GM18868 (cell line): ENCODE results near the gene MED4.
"Not testable (repeated sequence)": the region's sequence is repeated elsewhere in the genome, so short reads cannot be mapped to it uniquely, and the experiment has no call there.

Source experiments
- ATAC-seq: cut with Tn5 transposase; IDR thresholded peaks from one replicate; pipeline ENCODE4 v1.9.1; 2021; ENCODE audit warnings: mild to moderate bottlenecking, moderate library complexity; ENCODE audit not compliant: unreplicated experiment

MED4 gene

DNA sequence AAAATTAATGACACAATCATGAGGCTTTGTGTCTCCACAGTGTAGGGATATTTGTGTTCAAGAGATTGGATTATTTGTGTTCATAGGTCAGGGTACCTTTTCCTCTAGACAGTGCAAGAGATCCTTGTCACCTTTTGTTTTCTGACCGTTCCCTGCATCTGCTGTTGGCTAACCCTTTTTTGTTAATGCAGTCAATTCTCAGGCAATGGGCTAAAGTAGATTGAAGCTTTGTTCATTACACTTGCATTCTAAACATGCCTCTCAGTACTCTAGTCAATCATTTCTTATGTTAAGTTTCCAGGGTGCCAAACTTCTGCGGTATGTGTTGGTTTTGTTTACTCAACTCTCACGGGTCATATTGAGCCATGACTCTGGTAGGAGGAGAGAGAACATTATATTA lies 1.8 kb upstream of the MED4 start:
- ATAC-seq = no peak

DNA sequence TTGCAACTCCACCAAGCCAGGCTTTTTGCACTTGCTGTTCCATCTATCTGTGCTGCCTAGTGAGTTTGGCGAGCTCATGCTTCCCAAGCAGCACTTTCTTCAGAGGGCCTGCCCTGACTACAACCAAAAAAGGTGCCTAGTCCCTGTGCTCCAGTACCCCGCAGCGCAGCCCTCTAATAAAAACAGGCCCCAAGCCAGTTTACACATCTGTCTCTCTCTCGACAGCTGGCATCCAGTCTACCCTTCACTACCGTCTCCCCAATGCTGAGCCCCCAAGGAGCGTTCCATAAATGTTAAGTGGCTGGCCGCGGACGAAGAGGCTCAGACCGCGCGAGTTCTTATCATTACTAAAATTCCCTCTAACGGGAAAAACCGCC lies 512 bp downstream of the MED4 start:
- ATAC-seq = peak; percentile 2

DNA sequence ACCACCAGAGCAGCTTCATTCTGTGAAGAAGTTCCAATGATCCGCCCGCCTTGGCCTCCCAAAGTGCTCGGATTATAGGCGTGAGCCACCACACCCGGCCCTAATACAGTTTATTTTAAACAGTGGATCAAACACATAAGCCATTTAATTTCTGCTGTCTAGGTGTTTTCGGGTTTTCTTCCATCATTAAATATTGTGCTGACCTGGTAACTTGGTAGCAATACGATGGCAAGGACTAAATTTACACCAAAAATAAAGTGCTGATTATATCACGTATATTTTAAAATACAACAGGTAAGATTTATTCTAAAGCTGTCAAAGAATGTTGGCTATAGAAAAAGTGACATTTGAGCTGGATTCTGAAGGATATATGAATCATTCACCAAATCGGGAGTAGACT lies 1.3 kb downstream of the MED4 start:
- ATAC-seq = no peak

DNA sequence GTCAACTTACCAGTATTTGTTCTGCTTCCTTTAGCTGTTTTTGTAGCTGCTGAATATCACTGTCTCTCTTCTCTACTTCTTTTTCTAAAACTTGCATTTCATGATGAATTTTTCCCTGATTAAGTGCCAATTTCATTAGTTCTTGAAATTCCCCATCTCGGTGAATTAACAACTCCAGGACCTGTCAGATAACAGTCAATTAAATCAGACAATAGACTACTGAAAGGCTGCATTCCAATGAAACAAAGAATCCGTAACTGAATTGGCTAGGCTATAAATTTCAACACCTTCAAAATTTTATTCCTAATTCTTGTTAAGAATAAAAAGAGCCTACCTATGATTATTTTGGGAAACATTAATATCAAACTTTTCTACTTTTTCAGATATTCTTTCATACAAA lies 8.6 kb downstream of the MED4 start:
- ATAC-seq = no peak

DNA sequence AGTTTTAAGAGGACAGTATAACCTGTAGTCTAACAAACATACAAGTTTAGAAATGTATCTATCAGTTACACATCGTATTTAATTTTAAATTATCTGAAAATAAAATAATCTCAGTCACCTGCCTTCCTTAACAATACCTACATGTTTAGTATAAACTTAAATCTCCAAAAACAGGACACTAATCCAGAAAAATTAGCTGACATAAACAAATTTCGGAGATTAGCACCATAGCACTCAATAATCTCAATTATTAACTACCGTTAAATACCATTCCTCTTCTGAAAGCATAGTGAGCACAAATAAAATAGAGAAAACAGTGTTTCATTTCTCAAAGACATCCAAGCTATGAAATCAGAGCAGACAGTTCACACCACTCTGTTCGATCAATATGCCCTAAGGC lies 13.2 kb downstream of the MED4 start:
- no peak for ATAC-seq

DNA sequence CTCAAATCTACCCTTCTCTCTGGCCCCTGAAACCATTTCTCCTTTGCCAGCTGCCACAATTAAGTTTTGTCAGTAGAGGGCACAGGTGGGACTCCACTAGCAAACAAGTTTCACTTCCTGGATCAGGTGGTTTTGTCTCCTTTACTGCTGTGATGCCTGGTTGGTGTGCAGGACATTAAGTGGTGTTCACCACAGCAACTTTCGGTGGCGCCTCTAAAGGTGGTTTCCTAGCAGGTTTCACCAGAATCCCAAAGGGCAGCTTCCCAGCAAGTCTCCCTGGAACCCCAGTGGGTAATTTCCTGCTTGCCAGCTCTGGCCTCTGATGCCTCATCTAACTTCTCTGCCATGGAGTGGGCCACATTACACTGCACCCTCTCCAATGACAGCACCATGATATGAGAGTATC lies 16.6 kb downstream of the MED4 start:
- ATAC-seq = peak; percentile 100

DNA sequence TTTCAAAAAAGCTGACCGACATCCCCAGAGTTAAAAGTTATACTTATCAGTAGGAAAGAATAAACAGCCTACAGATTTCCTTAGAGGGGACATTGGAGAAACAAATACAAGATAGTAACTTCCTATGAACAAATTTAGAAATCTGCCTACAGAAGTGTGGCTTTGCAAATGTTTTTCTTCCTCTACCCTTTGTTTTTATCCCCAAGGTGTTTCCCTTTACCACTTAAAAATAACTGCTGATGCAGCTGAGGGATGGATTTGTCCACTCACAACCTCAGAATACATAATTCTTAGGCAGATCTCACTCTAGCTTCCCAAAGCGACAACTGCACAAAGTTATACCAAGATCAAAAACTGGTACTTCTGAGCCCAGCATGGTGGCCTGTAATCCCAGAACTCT lies 20.9 kb downstream of the MED4 start:
- no peak for ATAC-seq

DNA sequence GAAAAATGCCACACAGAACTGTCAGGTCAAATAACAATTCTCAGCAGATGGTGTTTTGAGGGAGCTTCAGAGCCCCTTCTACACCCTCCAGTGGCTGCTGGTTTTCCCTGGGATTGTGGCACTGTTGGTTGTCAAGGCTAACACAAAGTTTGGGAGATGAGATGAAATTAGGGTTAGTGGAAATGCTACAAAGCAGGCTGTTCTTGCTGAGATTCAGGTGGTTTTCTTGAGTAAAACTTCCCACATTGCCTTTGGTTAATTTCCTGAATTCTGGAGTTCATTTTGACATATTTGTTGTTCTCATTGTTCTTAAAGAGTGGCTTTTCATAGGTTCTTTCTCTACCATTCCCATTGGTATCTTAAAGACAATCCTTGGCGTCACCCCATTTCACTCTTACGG lies 22.1 kb downstream of the MED4 start:
- ATAC-seq = no peak

DNA sequence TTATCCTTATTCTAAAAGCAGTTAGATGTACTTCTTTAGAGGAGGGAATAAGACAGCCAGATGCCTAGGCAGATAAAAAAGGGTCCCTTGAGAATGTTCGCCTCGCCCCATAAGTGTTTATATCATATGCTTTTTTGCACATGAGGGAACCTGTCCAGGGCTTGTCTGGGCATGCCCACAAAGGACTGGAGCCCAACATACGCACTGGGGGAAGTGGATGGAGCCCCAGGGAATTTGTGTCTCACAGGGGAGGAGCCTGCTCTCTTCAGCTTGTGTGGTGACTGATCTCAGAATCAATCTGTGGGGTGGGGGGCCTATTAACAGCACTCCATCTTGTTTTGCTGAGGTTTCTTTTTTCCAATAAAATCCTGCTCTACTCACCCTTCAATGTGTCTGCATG lies 22.6 kb downstream of the MED4 start:
- no peak for ATAC-seq

DNA sequence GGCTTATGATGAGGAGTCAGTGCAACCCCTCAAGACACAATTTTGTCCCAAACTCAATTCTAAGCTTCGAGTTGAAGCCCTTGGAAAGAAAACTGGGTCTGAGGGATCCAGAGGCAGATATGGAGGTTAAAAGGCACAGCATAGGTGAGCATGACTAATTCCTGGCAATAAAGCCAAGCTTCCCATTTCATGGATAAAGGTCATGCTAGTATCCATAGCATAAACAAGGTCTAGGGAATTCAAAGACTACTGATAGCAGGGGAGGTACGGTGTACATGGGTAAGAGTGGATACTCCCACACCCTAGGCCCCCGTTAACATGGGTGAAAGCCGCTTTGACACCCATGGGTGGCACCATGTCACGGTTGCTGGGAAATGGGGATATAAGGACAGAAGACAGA lies 24.0 kb downstream of the MED4 start:
- ATAC-seq = no peak

DNA sequence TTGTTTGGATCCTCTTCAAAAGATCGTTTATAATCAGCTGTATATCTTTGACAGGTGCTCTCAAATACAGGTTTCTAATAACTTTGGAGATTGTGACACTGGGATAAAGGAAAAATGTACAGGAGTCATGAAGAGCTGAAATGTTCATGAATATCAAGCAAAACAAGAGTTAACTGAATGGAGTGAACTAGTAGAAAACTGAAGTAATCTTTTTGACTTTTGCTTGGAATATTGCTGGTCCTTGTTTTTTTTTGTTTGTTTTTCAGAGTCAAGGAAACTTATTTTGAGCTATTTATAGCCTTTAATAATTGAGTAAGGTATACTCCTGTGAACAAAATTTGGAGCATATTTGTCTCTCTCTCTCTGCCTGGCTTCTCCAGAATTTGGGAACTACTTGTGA lies 25.3 kb downstream of the MED4 start:
- ATAC-seq = no peak

DNA sequence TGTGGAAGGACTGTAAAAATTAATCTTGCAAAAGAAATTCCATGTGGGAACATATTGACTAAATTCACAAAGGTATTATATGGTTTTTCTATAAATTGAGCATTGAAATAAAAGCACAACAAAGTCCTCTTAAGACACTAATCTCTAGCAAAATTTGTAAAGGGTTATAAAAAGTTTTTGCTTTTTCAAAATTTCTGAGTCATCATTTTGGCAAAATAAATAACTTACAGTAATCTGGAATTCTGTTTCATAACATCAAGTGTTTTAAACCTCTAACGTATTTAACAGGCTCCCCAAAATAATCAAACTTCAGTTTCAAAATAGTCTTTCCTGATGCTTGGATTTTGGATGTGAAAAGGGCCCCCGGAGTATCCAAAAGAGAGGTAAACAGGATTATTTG lies 26.0 kb downstream of the MED4 start:
- no peak for ATAC-seq

DNA sequence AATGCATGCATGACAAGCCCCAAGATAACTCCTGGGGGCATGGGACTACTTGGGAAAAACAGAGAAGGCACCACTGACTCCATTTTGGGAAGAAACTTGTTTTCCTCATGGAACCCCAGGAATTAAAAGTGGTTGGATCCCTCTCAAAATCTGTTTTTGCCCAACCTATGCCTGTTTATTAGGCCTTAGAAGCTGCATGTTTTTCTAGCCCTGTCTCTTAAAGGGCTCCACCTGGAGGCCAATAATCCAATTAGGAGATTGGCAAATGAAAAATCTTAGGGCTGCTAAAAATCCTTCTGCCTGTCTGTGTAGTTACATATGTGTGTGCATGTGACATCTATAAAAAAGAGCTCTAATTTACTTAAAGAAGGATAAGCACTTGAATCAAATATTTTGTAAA lies 26.9 kb downstream of the MED4 start:
- ATAC-seq = no peak

DNA sequence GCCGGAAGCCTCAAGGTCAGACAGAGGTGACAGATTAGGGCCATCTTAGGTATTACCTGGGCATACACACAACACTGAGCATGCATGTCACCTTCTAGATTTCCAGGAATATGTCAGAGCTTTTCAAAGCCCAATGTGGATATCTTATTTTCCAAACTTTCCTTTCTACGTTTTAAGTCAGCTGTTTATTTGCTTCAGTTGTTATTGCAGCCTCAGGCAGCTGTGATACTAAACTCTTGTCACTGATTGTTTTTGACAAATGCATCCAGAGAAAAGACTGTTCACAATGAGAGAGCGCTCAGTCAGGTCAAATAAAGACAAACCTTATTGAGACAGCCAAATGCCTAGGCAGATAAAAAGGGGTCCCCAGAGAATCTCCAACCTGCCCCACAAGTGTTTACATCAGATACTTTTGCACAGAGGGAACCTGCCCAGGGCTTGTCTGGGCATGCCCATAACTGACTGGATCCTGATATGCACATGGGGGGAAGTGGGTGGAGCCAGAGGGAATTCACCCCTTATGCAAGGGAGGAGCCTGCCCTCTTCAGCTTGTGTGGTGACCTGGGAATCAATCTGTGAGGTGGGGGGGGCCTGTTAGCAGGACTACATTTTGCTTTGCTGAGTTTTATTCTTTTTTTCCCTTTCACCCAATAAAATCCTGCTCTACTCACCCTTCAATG lies 28.5 kb downstream of the MED4 start:
- ATAC-seq = peak; percentile 82

DNA sequence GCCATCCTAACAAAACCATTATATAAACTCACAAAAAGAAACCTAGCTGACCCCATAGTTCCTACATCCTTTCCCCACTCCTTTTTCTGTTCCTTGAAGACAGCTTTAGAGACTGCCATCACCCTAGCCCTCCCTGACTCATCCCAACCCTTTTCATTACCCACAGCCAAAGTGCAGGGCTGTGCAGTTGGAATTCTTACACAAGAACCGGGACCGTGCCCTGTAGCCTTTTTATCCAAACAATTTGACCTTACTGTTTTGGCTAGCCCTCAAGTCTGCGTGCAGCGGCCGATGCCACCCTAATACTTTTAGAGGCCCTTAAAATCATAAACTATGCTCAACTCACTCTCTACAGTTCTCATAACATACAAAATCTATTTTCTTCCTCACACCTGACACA lies 35.0 kb downstream of the MED4 start:
- ATAC-seq = not testable (repeated sequence)

DNA sequence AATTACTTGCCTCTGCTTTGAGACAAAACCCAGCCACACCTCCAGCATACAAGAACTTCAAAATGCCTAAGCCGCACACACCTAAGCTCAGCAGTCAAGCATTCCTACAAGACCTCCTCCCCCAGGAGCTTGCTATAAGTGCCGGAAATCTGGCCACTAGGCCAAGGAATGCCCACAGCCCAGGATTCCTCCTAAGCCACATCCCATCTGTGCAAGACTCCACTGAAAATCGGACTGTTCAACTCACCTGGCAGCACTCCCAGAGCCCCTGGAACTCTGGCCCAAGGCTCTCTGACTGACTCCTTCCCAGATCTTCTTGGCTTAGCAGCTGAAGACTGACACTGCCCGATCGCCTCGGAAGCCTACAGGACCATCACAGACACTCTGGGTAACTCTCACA lies 36.4 kb downstream of the MED4 start:
- not testable (repeated sequence) for ATAC-seq

DNA sequence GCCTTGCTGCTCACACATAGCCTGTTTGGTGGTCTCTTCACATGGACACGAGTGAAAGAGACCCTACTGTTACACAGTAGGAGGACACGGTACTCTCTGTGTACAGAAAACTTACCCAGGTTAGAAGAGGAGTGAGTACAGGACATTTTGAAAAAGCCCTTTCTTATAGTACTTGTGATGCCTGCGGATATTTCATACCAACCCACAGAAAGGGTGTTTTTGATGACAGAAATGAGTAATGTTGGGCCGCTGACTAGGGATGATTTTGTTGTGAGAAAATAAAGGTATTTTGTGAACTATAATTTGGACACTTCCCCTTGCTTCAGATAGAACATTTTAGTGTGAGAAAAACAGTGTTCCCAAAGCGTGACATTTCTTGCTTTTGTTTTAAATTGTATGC lies 39.2 kb downstream of the MED4 start:
- ATAC-seq = no peak

DNA sequence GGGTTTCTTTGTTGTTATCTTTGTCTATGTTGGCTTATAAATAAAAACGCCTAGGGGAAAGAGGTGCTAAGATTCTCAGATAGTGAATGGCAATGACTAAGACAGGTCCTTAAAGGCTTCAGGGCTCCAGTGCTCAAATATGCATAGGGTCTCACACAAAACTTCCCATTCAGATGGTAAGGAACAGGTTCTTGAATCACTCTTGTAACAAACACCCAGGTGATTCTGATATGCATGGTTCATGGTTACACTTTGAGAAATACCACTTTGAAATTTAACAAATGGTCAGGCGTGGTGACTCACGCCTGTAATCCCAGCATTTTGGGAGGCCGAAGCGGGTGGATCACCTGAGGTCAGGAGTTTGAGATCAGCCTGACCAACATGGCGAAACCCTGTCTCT lies 40.3 kb downstream of the MED4 start:
- ATAC-seq = no peak

DNA sequence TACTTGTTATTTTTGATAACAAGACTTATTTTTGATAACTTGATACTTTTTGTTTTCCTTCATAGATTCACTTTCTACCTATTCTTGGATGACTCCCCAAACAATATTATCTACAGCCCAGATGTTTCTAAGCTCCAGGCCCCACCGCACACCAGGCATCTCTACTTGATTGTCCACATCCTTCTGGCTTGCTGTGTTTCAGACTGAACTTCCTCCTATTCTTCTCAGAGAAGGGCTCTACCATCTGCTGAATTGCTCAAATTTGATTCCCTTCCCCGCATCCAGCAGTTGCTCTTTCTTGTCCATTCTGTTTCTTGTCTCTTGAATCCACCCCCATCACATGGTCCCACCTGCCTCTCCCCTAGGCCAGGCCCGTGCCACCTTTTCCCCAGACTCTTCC lies 44.4 kb downstream of the MED4 start:
- no peak for ATAC-seq

DNA sequence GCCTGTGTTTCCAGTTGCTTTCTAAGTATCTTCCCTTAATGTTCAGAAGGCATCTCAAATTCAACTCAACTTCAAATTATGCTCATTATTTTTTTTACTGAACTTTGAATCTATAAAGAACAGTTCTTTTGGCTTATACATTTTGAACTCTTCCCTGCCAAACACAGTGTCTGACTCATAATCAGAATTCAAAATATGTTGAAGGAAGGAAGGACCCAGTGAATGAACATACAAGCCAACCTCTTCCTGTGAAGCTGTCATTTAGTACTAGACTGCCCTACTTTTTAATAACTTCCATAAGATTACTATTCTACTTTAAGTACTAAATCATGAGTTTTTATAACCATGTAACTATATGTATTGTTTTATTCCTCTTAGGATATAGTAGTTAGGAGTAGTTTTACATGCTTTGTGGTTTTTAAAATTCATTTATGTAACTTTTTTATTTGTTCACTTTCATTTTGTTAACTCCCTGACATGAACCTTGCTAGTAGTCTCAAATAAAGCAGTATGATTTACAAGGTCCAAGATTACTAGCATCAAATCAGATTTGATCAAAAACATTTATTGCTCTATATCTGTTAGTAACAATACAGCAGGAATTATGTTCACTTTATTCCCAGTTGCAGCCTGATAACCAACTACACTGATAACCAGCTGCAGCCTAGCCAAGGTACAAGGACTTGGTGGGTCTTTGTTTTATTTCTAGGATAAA lies 51.0 kb downstream of the MED4 start:
- peak; percentile 60 for ATAC-seq

DNA sequence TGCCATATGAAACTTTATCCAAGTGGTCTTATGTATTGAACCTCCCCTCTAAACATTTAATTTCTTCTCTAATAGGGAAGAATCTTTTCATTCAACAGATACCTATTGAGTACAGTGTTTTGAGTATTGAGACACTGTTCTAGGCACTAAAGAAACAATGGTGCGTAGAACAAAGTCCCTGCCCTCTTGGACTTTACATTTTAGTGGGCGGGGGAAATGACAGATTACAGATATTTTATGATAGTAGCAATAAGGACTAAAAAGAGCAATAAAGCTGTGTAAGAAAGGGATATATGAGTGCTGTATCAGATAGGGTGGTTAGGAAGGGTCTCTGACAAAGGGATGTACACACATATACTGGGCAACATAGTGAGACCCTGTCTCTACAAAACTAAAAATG lies 52.0 kb downstream of the MED4 start:
- ATAC-seq = no peak

DNA sequence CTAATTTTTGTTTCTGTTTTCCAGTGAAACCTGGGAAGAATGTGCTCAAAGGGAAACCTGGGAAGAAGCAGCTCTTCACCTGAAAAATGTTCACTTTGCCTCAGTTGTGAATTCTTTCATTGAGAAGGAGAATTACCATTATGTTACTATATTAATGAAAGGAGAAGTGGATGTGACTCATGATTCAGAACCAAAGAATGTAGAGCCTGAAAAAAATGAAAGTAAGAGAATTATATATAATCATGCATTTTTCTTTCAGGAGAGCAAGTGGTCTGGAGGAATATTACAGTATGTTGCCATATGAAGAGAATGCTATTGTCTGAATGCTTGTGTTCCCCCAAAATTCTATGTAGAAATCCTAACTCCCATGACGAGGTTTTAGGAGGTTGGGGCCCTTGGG lies 54.0 kb downstream of the MED4 start:
- no peak for ATAC-seq

DNA sequence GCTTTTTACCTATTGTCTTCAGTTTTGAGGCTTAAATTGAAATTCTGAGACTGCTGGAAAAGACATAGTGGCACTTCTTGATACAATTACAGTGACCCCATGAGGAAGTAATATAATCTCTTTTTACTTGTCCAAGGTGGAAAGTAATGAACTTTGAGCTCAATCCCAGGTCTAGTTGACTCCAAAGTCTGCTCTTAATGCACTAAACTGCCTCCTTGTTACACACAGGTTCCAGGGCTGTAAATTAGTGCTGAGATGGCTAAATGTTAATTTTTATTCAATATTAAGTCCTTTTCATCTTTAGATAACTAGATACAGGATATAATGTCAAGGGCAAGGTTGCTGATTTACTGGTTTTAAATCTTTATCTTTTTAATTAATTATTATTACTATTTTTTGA lies 54.9 kb downstream of the MED4 start:
- no peak for ATAC-seq
